HG03571 (cell line): ENCODE results near the gene PTH1R.

Experiments used
- ATAC-seq: cut with Tn5 transposase; IDR thresholded peaks from one replicate; pipeline ENCODE4 v1.9.1; 2021; ENCODE audit not compliant: unreplicated experiment

Gene PTH1R

DNA sequence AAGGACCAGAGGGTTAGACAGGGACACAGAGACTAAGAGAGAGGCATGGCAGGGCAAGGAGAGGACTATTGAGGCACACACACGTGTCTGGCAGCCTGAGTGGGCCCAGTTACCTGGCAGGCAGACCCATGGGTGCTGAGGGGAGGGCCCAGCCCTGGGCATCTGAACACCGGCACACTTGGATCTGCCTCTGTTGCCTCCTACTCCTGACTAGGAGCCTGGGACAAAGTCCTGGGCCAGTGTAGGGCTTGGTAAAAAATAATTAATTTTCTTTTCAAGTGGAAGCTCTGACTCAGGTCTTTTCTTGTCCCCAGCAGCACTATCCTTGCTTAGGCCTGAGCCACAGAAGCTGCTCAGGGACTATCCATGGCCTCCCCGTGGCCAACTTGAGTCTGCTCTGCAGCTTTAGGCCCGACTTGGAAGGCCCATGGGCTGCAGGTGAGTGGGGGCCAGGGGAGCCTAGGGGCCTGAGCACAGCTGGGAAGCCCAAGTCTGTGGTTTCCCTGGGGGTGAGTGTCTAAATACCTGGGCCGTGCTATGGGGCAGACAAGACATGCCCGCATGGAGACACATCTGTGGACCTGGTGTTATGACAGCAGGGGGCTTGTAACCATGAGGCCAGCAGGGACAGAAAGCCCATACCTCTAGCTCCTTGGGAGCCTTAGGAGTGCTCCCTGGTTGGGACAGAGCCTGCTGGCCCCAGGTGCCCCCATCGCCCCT lies at the start of gene PTH1R:
TSS of gene PTH1R (plus strand) at position 316 of the 720 bp plus-strand sequence. CDS start 5,839 bp downstream, outside the sequence.
- no peak for ATAC-seq

DNA sequence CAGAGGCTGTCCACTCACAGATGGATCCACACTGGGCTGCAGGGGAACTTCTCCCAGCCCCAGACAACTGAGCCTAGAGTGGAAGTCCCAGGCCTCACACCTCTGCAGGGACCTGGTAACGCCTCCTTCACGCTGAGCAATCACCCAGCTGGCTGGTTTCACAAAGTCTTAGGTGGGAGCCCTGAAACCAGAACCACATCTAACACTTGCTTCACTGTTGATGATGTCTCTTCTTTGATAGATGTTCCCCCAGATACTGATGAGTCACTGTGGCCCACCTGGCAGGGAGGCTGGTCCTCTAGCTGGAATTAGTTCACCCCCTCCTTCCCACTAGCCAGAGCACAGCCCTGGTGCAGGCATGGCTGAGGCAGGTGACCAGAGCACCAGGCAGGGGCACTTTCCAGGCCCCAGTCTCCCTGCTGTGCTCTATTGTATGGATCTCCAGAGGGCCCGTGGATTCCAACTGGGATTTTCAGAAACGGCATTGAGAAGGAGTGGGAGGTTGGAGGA lies 47.8 kb upstream of the PTH1R start:
- no peak for ATAC-seq

DNA sequence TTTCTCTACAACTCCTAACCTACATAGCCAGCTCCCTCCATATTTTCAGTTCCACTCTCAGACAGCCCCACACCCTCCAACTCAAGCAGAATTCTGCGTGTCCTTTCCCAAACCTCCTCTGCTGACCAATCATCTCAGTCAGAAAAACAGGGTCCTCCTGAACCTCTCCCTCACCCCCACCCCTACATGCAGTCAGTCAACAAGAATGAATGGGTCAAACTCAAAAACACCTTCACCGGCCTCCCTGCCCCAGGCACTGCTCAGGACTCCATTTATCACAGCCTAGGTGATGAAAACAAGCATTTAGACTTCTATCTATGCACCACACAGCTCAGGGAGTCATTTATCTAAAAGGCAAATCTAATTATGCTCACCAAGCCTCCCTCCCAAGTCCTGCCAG lies 46.7 kb upstream of the PTH1R start:
- ATAC-seq, result no peak

DNA sequence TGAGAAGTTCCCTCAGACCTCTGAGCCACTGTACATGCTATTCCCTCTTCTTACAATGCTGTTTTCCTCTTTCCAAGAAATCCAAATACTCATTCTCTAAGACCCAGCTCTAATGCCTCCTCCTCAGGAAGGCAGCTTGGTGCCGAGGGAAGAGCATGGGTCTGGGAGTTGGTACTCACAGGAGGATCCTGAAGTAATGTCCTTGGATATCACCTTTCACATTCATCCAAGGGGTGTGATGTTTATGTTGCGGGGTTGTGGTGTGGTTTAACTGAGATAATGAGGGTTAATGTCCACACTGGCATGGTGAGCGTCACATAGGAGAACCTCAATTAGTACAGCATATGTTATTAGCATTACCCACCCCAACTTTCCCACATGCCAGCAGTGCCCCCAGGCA lies 46.2 kb upstream of the PTH1R start:
- ATAC-seq, result no peak

DNA sequence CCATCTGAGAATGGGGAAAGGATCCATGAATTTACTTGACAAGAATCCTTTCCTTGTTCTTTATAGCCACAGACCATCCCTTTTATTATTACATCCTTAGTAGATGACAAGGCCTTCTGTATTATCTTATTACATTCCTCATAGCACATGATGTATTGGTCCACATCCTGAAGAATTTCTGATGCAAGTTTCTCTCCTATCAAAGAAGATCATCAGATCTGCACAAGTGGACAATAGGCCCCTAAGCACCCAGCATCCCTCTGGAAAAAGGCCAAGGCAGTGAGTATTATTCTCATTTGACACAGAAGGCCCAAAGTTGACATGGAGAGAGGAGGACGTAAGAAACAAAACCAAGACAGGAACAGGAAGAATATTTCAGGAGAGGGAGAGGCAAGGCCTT lies 45.7 kb upstream of the PTH1R start:
- ATAC-seq, result no peak

DNA sequence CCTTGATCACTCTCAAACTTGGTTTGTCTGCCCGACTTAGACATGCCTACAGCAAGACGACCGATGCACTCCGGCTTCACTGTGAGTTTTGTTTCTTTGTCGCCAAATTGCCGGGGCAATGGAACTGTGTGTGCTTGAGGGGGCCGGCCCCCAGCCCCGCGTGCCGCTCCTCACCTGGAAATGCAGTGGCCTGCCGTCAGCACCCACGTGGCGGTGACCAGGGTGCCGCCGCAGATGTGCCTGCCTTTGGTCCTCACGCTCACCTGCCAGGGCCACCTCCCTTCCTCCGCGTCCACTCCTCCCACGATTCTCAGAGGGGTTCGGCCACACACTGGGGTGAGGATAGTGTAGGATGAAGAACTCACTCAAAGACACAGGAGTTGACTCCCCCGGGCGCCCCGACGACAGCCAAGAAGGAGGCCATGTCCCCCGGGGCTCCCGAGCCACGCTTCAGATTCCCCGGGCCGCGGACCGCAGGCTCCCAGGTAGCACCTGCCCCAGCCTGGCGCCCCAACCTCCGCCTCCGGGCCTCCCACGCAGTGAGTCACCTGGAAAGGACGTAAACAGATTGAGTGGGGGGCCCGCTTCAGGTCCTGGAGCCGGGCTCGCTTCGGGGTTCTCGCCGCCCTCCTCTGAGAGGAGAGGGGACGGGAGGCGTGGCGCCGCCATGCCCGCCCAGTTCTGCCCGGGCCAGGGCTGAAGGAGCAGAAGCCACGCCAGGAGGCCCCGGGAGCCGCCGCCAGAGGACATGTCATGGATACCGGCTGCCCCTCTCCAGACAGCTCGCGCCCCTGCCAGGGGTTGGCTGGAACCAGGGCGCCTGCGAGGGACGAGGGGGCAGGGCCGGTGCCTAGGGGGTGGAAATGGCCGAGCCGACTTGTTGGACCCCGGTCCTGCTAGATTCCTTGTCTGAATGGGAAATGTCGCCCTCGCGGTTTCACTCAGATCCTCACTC lies 43.9 kb upstream of the PTH1R start:
- no peak for ATAC-seq

DNA sequence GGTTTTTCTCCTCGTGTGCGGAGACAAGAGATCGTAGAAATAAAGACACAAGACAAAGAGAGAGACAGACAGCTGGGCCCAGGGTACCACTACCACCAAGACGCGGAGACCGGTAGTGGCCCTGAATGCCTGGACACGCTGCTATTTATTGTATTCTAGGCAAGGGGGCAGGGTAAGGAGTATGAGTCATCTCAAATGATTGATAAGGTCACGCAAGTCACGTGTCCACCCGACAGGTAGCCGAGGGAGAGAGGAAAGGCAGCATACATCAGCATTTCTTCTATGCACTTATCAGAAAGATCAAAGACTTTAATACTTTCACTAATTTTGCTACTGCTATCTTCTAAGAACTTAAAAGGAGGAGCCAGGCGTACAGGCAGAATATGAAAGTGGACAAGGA lies 42.5 kb upstream of the PTH1R start:
- ATAC-seq, result no peak

DNA sequence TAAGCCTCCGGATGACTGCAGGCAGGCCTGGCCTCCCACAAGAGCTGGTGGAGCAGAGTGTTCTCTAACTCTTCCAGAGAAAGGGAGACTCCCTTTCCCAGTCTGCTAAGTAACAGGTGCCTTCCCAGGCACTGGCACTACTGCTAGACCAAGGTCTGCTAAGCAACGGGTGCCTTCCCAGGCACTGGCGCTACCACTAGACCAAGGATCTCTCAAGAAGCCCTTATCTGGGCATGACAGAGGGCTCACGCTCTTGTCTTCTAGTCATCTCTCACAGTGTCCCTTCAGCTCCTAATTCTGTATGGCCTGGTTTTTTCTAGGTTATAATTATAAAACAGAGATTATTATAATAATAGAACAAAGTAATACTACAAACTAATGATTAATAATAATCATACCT lies 42.0 kb upstream of the PTH1R start:
- no peak for ATAC-seq

DNA sequence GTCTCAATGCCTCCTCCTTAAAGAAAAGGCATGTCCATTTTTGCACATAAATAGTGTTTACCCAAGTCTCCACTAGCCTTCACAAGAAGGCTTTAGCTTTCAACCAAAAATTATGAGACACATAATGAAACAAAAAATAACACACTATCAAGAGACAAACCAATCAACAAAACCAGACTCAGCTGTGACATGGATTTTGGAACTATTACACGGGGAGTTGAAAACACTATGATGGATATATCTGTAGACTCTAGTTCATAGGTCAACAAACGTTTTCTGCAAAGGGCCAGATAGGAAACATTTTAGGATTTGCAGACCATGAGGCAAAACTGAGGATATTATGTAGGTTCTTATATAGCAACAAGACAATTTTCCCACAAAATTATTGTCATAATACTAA lies 39.2 kb upstream of the PTH1R start:
- no peak for ATAC-seq

DNA sequence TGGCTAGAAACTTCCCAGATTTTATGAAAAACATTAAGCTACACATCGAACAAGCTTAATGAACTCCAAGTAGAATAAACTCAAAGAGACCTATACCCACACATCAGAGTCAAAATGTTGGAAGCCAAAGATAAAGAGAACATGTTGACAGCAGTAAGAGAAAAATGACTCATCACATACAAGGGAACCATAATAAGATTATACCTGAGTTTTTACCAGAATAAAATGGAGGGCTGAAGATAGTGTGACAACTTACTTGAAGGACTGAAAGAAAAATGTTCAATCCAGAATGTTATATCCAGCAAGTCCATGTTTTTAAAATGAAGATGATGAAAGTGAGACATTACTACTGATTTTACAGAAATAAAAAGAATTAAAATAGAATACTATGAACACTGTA lies 37.0 kb upstream of the PTH1R start:
- ATAC-seq, result no peak

DNA sequence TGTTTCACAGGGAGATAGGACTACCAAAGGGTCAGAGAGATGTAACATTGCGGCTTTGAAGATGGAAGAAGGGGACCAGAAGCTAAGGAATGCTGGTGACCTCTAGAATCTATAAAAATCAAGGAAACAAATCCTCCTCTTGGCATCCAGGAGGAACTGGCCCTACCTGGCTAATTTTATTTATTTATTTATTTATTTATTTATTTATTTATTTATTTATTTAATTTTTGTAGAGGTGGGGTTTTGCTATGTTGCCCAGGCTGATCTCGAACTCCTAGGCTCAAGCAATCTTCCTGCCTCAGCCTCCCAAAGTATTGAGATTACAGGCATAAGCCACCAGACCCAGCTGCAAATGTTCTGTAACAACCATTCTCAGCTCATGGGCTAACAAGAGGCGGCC lies 34.0 kb upstream of the PTH1R start:
- ATAC-seq, result no peak

DNA sequence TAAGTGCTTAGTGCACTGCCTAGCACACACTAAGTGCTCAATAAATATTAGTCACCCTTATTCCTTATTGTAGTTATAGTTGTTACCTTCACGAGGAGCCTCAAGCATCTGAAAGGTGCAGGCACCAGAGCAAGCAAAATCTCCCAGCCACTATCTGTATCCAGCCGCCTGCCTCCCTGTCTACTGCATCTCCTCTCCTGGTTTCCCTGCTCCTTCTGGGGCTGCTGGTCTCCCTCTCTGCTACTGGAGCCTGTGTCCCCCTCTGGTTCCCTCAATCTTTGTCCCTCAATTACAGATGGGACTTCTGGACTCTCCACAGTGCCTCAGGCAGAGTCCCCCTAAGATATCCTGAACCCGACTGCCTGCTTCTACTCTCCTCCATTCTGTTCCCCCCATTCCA lies 33.1 kb upstream of the PTH1R start:
- ATAC-seq, result no peak

DNA sequence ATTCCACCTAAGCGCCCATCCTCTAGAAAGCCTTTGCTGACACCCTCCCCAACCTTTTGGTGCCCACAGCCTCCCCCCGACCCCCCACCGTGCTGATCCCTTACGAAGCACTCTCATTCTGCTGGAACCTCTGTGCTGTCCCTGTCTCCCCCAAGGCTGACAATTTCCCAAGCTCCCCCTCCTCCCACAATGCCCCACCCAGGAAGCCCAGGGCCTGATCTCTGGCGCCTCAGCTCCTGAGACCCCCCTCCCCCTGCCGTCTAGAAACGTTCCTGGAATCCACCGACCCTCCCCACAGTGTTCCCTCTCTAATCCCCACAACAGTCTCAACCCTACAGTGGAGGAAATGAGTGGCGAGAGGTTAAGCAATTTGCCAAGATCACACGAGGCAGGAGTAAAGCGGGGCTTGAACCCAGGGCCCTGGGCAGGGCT lies 32.6 kb upstream of the PTH1R start:
- ATAC-seq, result no peak

DNA sequence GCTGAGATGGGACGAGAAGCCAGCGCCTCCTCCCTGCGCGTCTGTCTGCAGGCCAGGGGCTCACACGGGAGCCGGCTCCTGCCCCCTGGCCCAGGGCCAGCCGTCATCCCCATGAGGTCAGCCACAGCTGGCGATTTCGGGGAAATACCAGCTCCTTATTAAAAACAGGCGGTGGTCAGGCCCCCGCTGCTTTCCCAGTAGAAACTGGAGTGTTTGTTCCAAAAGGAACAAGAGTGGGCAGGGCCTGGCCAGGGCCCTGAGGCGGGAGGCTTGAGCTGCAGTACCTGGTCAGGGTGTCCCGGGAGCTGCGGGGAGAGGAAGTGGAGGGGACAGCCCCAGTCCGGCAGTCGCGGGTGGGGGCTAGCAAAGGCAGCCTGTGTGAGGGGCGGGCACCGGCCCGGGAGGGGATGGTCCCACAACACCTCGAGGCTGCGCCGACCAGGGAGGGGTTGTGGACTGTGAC lies 32.1 kb upstream of the PTH1R start:
- ATAC-seq, result peak; percentile 46

DNA sequence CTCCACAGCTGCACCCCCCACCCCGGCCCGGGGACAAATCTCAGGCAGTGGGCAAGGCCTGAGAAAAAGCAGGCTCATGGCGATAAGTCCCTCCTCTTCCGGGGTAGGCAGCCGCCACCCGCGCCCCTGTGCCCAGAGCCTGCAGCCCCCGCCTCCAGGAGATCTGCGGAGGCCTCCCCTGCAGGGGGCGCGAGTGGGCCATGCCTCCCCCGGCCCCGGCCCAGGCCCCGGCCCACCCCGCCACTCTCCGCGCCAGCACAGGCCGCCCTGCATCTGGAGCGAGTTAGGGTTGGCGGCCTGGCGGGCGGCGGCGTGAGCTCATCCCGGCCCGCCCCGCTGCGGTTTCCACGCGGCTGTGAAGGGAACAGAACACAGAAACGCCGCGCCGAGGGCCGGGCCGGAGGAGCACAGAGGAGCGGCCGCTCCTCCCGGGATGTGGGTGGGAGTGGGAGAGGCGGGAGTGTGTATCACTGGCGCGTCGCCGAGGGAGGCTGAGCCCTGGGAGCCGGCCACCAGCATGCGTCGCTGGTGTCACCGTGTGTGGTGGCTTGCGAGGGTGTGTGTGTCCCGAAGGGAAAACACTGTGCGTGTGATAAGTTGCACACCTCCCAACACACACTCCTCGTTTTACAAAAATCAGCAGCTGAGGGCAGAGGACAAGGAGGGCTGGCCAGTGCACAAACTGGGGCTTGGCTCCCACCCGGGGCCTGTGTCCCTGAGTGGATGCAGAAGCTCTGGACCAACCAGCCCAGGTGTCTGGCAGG lies 31.5 kb upstream of the PTH1R start:
- peak; percentile 49 for ATAC-seq

DNA sequence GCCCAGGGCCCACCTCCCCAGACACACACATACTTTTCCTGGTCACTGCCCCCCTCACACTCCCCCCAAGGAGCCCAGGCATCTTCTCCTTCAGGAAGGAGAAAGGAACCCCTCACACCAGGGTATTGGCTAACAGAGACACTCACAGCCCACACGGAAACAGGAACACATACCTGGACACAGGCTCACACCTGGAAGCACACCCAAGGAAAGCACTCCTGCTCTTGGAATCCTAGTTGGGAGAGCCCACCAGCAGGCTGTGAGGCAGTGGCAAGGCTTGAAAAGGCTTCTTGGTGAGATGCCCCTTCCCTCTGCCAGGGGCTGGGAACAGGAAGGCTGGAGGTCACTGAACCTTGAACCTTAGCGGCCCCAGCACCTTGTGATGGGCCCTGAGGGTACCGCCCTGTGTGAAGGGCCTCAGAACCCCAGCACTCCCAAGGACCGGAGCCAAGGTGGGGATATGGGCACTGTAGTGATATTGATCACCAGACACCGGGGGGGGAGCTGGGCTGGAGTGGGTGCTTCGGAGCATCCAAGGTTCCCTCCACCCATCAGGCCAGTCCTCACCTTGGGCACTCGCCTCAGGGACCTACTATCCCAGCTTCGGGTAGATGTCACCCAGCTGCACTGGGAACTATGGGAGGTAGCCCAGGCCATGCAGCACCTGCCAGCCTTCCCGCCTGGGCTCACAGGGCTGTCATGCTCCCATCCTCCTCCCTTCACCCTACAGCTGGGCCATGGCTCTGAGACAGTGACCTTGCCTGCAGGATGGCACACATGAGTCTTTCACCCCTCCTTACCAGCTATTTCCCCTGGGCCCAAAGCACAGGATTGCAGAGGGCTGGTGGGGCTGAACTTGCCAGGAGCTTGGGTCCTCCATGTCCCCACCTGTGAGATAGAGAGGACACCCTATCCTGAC lies 30.6 kb upstream of the PTH1R start:
- no peak for ATAC-seq

DNA sequence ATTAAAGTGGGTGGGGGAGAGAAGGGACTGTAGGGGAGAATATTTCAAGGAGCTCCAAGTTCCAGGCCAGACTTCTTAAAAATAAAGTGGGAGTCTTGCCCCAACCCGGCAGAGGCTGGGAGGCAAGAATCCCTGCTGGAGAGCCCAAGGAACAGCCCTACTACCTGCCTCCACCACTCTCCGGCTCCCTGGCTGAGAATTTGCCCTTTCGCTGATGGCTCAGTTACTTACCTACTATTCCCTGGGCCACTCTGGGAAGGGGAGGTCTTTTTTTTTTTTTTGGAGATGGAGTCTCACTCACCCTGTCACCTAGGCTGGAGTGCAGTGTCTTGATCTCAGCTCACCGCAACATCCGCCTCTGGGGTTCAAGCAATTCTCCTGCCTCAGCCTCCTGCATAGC lies 29.8 kb upstream of the PTH1R start:
- ATAC-seq, result no peak

DNA sequence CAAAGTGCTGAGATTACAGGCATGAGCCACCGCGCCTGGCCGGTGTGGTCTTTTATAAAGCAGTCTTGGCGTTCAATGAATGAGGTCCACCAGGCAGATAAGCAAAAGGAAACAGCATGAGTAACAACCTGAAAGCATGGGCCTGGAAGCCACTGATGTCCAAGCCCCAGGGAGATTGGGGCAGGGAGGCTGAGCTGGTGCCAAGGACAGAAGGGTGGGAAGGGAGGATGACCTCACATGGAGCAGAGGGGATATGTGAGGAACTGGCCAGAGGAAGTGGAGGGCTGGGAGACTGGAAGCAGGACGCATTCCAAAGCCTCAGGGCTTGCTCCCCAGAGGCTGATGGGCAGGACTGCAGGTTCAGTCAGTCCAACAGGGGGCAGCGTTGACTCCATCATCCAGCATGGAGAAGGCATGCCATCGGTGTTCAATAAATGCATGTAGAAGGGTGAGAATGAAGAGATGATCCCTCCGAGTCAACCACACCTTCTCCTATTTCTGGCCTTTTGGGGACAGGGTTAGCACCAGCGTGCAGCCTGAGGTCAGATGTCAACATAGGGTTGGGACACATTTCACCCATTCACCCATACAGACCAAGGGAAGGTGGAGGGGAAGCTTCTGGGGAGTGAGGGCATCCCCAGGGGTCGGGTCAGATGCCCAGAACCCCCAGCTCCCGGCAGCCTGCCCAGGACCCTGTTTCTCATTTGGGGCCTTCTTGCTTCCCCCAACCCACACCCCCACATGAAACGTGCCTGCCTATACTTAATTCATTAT lies 29.1 kb upstream of the PTH1R start:
- no peak for ATAC-seq

DNA sequence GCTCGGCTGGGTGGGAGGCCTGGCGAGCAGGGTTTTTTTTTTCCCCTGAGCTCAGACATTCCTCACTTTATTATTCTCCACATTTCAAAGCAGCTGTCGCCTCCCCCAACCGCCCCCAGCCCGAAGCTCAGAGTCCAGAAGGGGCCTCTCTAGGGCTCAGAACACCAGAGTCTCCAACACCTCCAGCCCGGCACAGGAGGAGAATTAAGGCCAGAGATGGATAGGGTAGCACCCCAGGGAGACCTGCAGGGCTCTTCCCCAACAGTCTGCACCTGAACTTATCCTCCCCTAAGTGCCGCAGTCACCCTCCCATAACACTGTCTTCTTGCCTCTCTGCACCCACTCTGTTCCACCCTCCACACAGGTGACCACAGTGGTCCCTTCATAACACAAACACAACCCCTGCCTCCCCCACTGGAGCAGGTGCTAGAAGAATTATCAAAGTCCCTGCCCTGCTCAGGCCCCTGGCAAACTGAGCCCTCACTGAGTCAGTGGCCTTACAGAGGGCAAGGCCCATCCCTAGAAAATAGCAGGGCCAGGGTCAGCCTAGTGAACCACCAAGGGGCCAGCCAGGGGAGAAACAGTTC lies 28.4 kb upstream of the PTH1R start:
- ATAC-seq, result no peak
